ENCODE results near the gene ACTG1.

DNA sequence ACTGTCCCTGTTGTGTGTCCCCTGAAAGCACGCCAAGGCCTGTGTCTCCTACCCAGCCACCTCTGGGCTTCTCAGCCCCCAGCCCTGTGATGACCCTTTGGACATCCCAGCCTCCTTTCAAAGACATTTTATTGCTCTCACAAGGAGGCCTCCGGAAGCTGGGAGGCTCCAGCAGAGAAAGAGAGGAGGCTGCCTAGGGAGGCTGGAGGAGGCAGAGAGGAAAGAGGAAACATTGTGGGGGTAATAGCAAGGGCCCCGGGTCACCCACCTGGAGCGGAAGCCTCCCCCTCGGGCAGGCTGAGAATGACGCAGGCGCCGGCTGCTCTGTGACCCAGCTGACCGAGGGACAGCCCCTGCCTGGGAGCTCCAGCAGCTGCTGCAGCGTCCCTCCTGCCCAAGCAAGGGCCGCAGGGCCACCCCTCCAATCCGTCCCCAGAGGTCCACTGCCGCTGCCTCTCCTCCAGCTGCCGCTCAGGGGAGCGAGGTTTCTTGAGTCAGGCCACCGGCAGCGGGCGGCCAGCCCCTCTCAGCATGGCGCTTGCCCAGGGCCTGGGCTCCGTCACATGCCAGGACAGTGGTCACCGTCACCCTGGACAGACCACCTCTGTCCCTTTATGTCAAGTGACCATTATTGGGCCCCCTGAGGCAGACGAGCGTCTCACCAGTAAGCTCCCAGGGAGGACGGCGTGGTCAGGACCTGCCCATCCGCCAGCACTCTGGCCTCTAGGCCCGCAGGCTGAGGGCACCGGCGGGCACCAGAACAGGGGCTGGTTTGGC lies 29.3 kb downstream of the ACTG1 start:
- no peak for TF ChIP-seq ZMYM3 (CRISPR knock-in tag; IDR thresholded peaks at IDR 0.05)
- TF ChIP-seq ZNF329 (CRISPR knock-in tag; IDR thresholded peaks at IDR 0.05; ENCODE audit: low read depth), result no peak
- no peak for TF ChIP-seq EZH2 (conservative IDR thresholded peaks at IDR 0.05; ENCODE audit: low read depth, low read length)
- no peak for TF ChIP-seq POGZ (CRISPR knock-in tag; IDR thresholded peaks at IDR 0.05)
- TF ChIP-seq CCDC6 (CRISPR knock-in tag; IDR thresholded peaks at IDR 0.05), result no peak
- TF ChIP-seq, protein P1, sequence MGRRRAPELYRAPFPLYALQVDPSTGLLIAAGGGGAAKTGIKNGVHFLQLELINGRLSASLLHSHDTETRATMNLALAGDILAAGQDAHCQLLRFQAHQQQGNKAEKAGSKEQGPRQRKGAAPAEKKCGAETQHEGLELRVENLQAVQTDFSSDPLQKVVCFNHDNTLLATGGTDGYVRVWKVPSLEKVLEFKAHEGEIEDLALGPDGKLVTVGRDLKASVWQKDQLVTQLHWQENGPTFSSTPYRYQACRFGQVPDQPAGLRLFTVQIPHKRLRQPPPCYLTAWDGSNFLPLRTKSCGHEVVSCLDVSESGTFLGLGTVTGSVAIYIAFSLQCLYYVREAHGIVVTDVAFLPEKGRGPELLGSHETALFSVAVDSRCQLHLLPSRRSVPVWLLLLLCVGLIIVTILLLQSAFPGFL (CRISPR knock-in tag; IDR thresholded peaks at IDR 0.05), result no peak
- TF ChIP-seq REST (IDR thresholded peaks at IDR 0.05; ENCODE audit: borderline replicate concordance in 1 of 2, low read depth in 1 of 2, low read length in 2 of 2), result no peak
- no peak for TF ChIP-seq FOXP1 (IDR thresholded peaks at IDR 0.05)
- TF ChIP-seq FOXP1 (CRISPR knock-in tag; IDR thresholded peaks at IDR 0.05), result no peak
- no peak for TF ChIP-seq ATF2 (CRISPR knock-in tag; IDR thresholded peaks at IDR 0.05)
